EH (cell line): ENCODE measurements around the gene NOL6.

Experiments
- DNase-seq: peaks from one replicate; pipeline ENCODE4 v3.0.0-alpha.2; 2015; ENCODE audit warnings: low read depth

Gene NOL6

GRCh38 chr9:33453999-33454660 lies 19.6 kb downstream of the NOL6 start:
- DNase-seq, result no peak

GRCh38 chr9:33453286-33453860 lies 20.4 kb downstream of the NOL6 start:
- peak; percentile 19 for DNase-seq

- peak; percentile 89 for DNase-seq
These were observed 20.9 kb downstream of the NOL6 start for GRCh38 chr9:33452828-33453271.

GRCh38 chr9:33450621-33451146 lies 23.0 kb downstream of the NOL6 start:
- DNase-seq, result no peak

GRCh38 chr9:33449715-33450114 lies 24.0 kb downstream of the NOL6 start:
- no peak for DNase-seq

GRCh38 chr9:33447799-33448553 lies 25.7 kb downstream of the NOL6 start:
- no peak for DNase-seq

- peak; percentile 70 for DNase-seq
These were observed 26.6 kb downstream of the NOL6 start, which contains the start of gene AQP3 for GRCh38 chr9:33446946-33447798. AQP3 (minus strand) TSS chr9:33447593; CDS start chr9:33447530, 63 bp downstream.

- no peak for DNase-seq
These were observed 27.3 kb downstream of the NOL6 start for GRCh38 chr9:33446240-33446945.

- DNase-seq, result no peak
These were observed 28.1 kb downstream of the NOL6 start for GRCh38 chr9:33445389-33446239.

GRCh38 chr9:33443464-33444154 lies 30.1 kb downstream of the NOL6 start:
- no peak for DNase-seq

- peak; percentile 22 for DNase-seq
These were observed 30.7 kb downstream of the NOL6 start for GRCh38 chr9:33443047-33443446.

GRCh38 chr9:33442125-33442524 lies 31.6 kb downstream of the NOL6 start:
- DNase-seq, result no peak

- no peak for DNase-seq
These were observed 33.1 kb downstream of the NOL6 start for GRCh38 chr9:33440609-33441008.

GRCh38 chr9:33440204-33440603 lies 33.5 kb downstream of the NOL6 start:
- DNase-seq, result no peak

GRCh38 chr9:33439731-33440130 lies 34.0 kb downstream of the NOL6 start:
- DNase-seq, result no peak

GRCh38 chr9:33438926-33439680 lies 34.6 kb downstream of the NOL6 start:
- no peak for DNase-seq

GRCh38 chr9:33437898-33438297 lies 35.8 kb downstream of the NOL6 start:
- DNase-seq, result no peak

GRCh38 chr9:33437205-33437604 lies 36.5 kb downstream of the NOL6 start:
- DNase-seq, result no peak

GRCh38 chr9:33436445-33436844 lies 37.3 kb downstream of the NOL6 start:
- DNase-seq, result no peak
